Breast epithelium (tissue), 3 donors: ENCODE measurements around the gene KCTD14.

Experiments used
- POLR2A ChIP-seq: fragments of 450-650 bp; IDR thresholded peaks from one replicate; pipeline ENCODE4 v1.6.1; 2016; ENCODE audit warnings: antibody characterized with exemption, mild to moderate bottlenecking, moderate library complexity
- POLR2AphosphoS5 ChIP-seq, 3 donors: sonication (generic); formaldehyde crosslinking; IDR thresholded peaks; one replicate each; pipeline ENCODE4 v1.6.1; 2017; ENCODE audit warnings: antibody characterized with exemption in 3 of 3
- TF ChIP-seq, protein P1 (sequence below), 3 donors: fragments of 450-650 bp; IDR thresholded peaks; one replicate each; pipeline ENCODE4 v1.5.1; 2016 to 2017; ENCODE audit warnings: antibody characterized with exemption in 3 of 3, mild to moderate bottlenecking in 3 of 3, moderate library complexity in 3 of 3

DNA sequence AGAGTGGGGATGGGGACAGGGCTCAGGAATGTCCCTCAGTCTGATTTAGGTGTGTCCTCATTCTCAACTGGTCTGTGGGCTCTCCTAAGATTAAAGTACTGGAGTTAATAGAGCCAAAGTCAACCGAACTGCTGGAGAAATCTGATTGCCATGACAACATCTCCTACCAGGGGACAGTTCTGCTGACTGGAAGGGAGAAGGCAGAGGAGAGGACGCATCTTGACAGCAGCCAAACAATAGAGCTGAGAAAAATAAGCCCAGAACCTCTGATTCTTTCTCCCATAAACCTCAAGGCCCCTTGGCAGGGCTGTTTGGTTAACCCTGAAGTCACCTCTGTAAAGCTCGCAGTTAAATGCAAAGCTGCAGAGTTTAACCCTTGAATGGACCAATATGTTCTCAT lies 2.8 kb downstream of the KCTD14 start:
- no peak for TF ChIP-seq POLR2AphosphoS5 (IDR thresholded peaks at IDR 0.05)
- TF ChIP-seq, protein P1, sequence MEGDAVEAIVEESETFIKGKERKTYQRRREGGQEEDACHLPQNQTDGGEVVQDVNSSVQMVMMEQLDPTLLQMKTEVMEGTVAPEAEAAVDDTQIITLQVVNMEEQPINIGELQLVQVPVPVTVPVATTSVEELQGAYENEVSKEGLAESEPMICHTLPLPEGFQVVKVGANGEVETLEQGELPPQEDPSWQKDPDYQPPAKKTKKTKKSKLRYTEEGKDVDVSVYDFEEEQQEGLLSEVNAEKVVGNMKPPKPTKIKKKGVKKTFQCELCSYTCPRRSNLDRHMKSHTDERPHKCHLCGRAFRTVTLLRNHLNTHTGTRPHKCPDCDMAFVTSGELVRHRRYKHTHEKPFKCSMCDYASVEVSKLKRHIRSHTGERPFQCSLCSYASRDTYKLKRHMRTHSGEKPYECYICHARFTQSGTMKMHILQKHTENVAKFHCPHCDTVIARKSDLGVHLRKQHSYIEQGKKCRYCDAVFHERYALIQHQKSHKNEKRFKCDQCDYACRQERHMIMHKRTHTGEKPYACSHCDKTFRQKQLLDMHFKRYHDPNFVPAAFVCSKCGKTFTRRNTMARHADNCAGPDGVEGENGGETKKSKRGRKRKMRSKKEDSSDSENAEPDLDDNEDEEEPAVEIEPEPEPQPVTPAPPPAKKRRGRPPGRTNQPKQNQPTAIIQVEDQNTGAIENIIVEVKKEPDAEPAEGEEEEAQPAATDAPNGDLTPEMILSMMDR (IDR thresholded peaks at IDR 0.05), result no peak
- TF ChIP-seq POLR2A, result no peak
